Measurements from ENCODE around the gene C2orf78. TPM values are rescaled to one million over a fixed set of nuclear protein-coding genes. Genes with fewer than 3 reads are reported as not detected.

The C2orf78 gene
- total RNA-seq, 1 donor from 2014 or later: not detected

- H3K4me3 ChIP-seq: no peak overlapping the region
- intact Hi-C loops (cut with DNase I): no loop called here
- no peaks in the 10 kb centered on the region for H3K4me1 ChIP-seq
- H3K36me3 ChIP-seq: peaks cover 2 to 77% of the 10 kb centered on the region in 2 donors
- DNase-seq (ENCODE audit: extremely low spot score in 2 of 2): no peak
- TF ChIP-seq CTCF (IDR thresholded peaks at IDR 0.05) (no peak), POLR2AphosphoS5 (IDR thresholded peaks at IDR 0.05; ENCODE audit: insufficient read depth in 1 of 2, low read depth in 1 of 2) (no peak)
- no peaks in the 10 kb centered on the region for H3K9me3 ChIP-seq
- no peaks in the 10 kb centered on the region for H3K27me3 ChIP-seq
- H3K27ac ChIP-seq: no peak overlapping the region
Observed at GRCh38 chr2:73862987-73863386, 79.0 kb downstream of the C2orf78 start.

Other genes with a start within 250 kb of the C2orf78 start
- not detected for gene NAT8, start 141.8 kb upstream of the C2orf78 start, total RNA-seq
- 18.9 TPM for gene TPRKB, start 46.8 kb upstream of the C2orf78 start, total RNA-seq
- 36.3 TPM for gene DUSP11, start 4.1 kb upstream of the C2orf78 start, total RNA-seq
- 30.4 TPM for gene STAMBP, start 44.8 kb downstream of the C2orf78 start, total RNA-seq
- 413 TPM for gene ACTG2, start 108.8 kb downstream of the C2orf78 start, total RNA-seq
- 52.3 TPM for gene DGUOK, start 142.7 kb downstream of the C2orf78 start, total RNA-seq
- 12.3 TPM for gene TET3, start 200.7 kb downstream of the C2orf78 start, total RNA-seq

Measured in vagina (tissue), 2 donors.